ENCODE measurements around the gene COX6B2. TPM values are rescaled to one million over a fixed set of nuclear protein-coding genes. Genes with fewer than 3 reads are reported as not detected.

Gene COX6B2
- total and polyA plus RNA-seq, 7 donors: 0.04 TPM; not detected in 6

GRCh38 chr19:55383279-55384130 is 29.0 kb upstream of the COX6B2 start:
- Histone ChIP-seq H3K4me3 (peak overlapping the region; percentile 81), H3K27me3 (ENCODE audit: insufficient read depth in 3 of 3, low read length in 2 of 3) (no peaks in the 10 kb centered on the region), H3K27ac (peak overlapping the region; percentile 86), H3K4me1 (peaks cover 27% of the 10 kb centered on the region), H3K9me3 (no peaks in the 10 kb centered on the region), H3K36me3 (ENCODE audit: insufficient read depth in 1 of 2, low read depth in 1 of 2) (peaks cover 5 to 22% of the 10 kb centered on the region in 2 donors)
- intact Hi-C loops (cut with DNase I): loop anchor here (5.0 to 10.0 kb wide), 4 partner anchors 41 to 271 kb away; partner anchors contain the start of genes U2AF2 (in 1 of the 2) and ZNF784 (in 1 of the 2)
- TF ChIP-seq, protein P1, sequence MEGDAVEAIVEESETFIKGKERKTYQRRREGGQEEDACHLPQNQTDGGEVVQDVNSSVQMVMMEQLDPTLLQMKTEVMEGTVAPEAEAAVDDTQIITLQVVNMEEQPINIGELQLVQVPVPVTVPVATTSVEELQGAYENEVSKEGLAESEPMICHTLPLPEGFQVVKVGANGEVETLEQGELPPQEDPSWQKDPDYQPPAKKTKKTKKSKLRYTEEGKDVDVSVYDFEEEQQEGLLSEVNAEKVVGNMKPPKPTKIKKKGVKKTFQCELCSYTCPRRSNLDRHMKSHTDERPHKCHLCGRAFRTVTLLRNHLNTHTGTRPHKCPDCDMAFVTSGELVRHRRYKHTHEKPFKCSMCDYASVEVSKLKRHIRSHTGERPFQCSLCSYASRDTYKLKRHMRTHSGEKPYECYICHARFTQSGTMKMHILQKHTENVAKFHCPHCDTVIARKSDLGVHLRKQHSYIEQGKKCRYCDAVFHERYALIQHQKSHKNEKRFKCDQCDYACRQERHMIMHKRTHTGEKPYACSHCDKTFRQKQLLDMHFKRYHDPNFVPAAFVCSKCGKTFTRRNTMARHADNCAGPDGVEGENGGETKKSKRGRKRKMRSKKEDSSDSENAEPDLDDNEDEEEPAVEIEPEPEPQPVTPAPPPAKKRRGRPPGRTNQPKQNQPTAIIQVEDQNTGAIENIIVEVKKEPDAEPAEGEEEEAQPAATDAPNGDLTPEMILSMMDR (IDR thresholded peaks at IDR 0.05): peak; percentile 23
- 5 to 9% (median 7%) methylated on average over 45 to 88 of the region's 88 CpGs for WGBS, 3 donors
- ATAC-seq: peak in 3 of 4 donors; percentile 10 to 22 (median 14)
- DNase-seq: peak; percentile 62 to 80

GRCh38 chr19:55382522-55383054 is 28.1 kb upstream of the COX6B2 start:
- Histone ChIP-seq H3K27me3 (ENCODE audit: insufficient read depth in 3 of 3, low read length in 2 of 3) (peaks cover 0 to 3% (median 0%) of the 10 kb centered on the region in 3 donors), H3K4me1 (peaks cover 18% of the 10 kb centered on the region), H3K9me3 (no peaks in the 10 kb centered on the region), H3K4me3 (no peak overlapping the region), H3K27ac (no peak overlapping the region), H3K36me3 (ENCODE audit: insufficient read depth in 1 of 2, low read depth in 1 of 2) (peaks cover 0 to 13% of the 10 kb centered on the region in 2 donors)
- WGBS, 3 donors: 95 to 100% (median 99%) methylated on average over 3 of the region's 3 CpGs
- TF ChIP-seq, protein P1 (IDR thresholded peaks at IDR 0.05): no peak
- DNase-seq: no peak
- intact Hi-C loops (cut with DNase I): loop anchor here (5.0 to 10.0 kb wide), 4 partner anchors 40 to 272 kb away; partner anchors contain the start of genes U2AF2 (in 1 of the 2) and ZNF784 (in 1 of the 2)
- no peak for ATAC-seq

GRCh38 chr19:55382013-55382412 is 27.5 kb upstream of the COX6B2 start:
- DNase-seq (no peak), ATAC-seq (no peak)
- H3K4me3 ChIP-seq: no peak overlapping the region
- H3K27me3 ChIP-seq (ENCODE audit: insufficient read depth in 3 of 3, low read length in 2 of 3): peaks cover 0 to 7% (median 2%) of the 10 kb centered on the region in 3 donors
- peaks cover 0 to 7% of the 10 kb centered on the region in 2 donors for H3K36me3 ChIP-seq (ENCODE audit: insufficient read depth in 1 of 2, low read depth in 1 of 2)
- peaks cover 12% of the 10 kb centered on the region for H3K4me1 ChIP-seq
- no peak overlapping the region for H3K27ac ChIP-seq
- TF ChIP-seq, protein P1 (IDR thresholded peaks at IDR 0.05): no peak
- intact Hi-C loops (cut with DNase I): loop anchor here (5.0 to 10.0 kb wide), 4 partner anchors 40 to 273 kb away; partner anchors contain the start of genes U2AF2 (in 1 of the 2) and ZNF784 (in 1 of the 2)
- 94 to 99% (median 97%) methylated on average over 5 of the region's 5 CpGs for WGBS, 3 donors
- H3K9me3 ChIP-seq: no peaks in the 10 kb centered on the region

- ATAC-seq (no peak), DNase-seq (no peak)
- 43 to 54% (median 48%) methylated on average over 11 of the region's 11 CpGs for WGBS, 3 donors
- Histone ChIP-seq H3K4me1 (peaks cover 4% of the 10 kb centered on the region), H3K9me3 (no peaks in the 10 kb centered on the region), H3K27ac (no peak overlapping the region), H3K27me3 (ENCODE audit: insufficient read depth in 3 of 3, low read length in 2 of 3) (peaks cover 0 to 29% (median 12%) of the 10 kb centered on the region in 3 donors), H3K4me3 (no peak overlapping the region), H3K36me3 (ENCODE audit: insufficient read depth in 1 of 2, low read depth in 1 of 2) (no peaks in the 10 kb centered on the region)
- intact Hi-C loops (cut with DNase I): no loop called here
- TF ChIP-seq, protein P1 (IDR thresholded peaks at IDR 0.05): no peak
Measured at GRCh38 chr19:55379174-55379573, 24.7 kb upstream of the COX6B2 start.
